GM11168 (cell line): ENCODE data around the gene RAI1.

Source experiments
- in situ Hi-C: fragments of 300-500 bp; cut with MboI; formaldehyde crosslinking; loops from one replicate; pipeline ENCODE4 v1.12.0; 2022; ENCODE audit warnings: low sequenced_read_pairs; ENCODE audit not compliant: unreplicated experiment

Gene RAI1

GRCh38 chr17:17771498-17772201 is 90.4 kb downstream of the RAI1 start:
- in situ Hi-C loops: no loop called here

DNA sequence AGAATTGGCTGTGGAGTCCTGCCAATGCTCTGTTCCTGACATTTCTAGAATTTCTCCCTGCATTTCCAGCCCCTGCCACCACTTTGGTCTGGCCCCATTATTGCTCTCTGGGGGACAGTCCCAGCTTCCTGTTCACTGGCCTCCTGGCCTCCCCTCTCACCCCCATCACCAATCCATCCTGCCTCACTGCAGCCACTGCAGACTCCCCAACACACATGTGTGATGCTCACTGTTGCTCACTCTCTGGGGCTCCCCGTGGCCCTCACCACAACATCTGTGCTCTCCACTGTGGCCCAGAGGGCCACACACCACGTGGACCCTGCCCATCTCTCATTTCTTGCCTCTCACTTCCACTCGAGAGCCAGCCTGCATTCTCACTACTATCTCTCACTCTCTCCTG is 91.0 kb downstream of the RAI1 start:
- in situ Hi-C loops: no loop called here

GRCh38 chr17:17774009-17774881 is 93.0 kb downstream of the RAI1 start:
- in situ Hi-C loops: no loop called here

DNA sequence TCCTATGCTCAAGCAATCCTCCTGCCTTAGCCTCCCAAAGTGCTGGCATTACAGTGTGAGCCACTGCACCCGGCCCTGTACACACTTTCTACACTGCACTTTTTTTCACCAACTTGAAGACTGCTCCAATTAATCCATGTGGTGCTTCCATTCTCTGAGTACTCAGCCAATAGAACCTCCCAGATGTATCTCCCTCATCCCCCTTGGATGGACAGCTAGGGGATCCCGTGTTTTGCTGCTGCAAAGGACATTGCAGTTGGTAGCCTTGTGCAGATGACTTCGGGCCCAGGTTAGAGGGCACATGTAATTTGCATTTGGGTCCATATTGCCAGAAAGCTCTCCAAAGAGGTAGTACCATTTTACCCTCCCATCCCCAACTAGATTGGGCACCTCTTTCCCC is 95.6 kb downstream of the RAI1 start:
- in situ Hi-C loops: no loop called here

GRCh38 chr17:17778308-17779014 is 97.2 kb downstream of the RAI1 start:
- in situ Hi-C loops: no loop called here

GRCh38 chr17:17779015-17779611 is 97.9 kb downstream of the RAI1 start:
- in situ Hi-C loops: no loop called here

- in situ Hi-C loops: no loop called here
These were observed 99.8 kb downstream of the RAI1 start for GRCh38 chr17:17780922-17781590.

- in situ Hi-C loops: no loop called here
These were observed 100.6 kb downstream of the RAI1 start for GRCh38 chr17:17781591-17782496.

DNA sequence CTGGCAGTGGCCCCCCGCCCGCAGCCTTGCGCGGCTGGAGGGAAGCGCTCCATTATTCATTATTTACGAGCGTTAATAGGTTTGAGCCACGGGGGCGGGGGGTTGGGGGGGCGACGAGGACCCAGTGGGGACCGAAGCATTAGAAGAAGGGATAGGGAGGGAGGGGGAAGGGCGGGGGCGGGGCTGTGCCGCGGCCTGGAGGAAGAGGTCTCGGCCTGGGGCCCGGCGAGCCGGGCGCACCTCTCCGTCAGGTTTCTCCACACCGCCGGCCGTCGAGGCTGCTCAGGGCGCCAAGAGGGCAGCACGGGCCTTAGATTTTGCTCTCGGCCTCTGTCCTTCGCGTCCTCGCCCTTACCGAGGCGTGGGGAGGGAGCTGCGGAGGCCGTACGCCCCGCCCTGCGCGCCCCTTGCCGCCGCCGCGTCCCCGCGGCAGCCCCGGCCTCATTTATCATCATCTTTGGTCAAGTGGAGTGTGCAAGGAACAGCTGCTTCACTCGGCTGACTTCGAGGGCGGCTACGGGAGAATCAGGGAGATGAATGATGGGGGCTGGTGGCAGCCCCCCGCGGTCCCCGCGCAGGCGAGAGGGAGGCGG is 101.4 kb downstream of the RAI1 start:
- in situ Hi-C loops: no loop called here

DNA sequence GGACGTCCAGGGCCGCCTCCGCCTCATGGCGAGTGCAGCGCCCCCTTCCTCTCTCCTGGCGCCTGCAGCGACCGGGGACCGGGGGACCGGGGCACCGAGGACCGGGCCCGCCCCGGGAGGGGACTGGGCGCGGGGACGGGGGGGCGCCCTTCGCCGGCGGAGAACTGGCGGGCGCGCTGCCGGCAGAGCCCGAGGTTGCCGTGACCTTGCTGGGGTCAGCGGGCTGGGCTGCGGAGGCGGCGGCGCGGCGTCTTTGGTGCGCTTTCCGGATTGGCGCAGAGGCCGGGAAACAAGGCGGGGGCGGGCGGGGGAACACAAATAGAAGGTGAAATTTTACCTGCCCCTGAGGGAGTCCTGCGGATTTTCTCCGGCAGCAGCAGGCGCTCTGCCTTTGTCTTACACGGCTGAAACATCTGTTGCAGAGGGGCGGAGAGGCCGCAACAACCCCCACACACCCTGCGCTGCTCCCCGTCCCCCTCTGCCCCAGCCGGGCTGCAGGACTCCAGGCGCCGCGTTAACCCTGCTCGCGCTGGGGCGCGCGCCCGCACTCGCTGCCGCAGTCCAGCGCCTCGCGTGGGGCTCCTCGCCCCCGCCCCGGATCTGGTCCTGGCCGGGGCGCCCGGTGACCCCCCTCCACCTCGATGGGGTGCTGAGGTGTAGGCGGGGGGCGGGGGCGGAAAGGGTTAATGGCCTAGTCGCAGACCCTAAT is 102.0 kb downstream of the RAI1 start:
- in situ Hi-C loops: no loop called here

GRCh38 chr17:17783825-17784656 is 102.8 kb downstream of the RAI1 start:
- in situ Hi-C loops: no loop called here

GRCh38 chr17:17784657-17785267 is 103.5 kb downstream of the RAI1 start:
- in situ Hi-C loops: no loop called here

- in situ Hi-C loops: no loop called here
These were observed 104.1 kb downstream of the RAI1 start for GRCh38 chr17:17785407-17785806.

DNA sequence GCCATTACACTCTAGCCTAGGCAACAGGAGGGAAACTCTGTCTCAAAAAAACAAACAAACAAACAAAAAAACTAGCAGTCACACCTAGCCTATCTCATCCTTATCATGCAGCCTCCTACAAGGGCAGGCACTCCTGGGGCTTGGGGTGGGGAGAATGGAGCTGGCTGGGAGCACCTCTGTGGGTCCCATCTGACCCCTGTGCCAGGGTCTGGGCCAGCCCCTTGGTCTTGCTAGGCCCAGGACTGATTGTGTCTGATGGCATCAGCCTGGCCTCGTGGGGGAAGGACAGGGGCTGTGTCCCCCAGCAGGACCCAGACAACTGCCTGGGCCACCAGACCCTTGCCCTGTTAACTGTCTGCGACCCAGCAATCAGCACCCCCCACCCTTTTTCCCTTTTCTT is 105.7 kb downstream of the RAI1 start:
- in situ Hi-C loops: no loop called here

GRCh38 chr17:17787568-17787967 is 106.3 kb downstream of the RAI1 start:
- in situ Hi-C loops: no loop called here

GRCh38 chr17:17788967-17789366 is 107.7 kb downstream of the RAI1 start:
- in situ Hi-C loops: no loop called here

GRCh38 chr17:17789410-17789809 is 108.2 kb downstream of the RAI1 start:
- in situ Hi-C loops: no loop called here
